Middle frontal gyrus (tissue), 1 donor: Measurements from ENCODE around the gene METTL16.
"Not testable (repeated sequence)": the region's sequence is repeated elsewhere in the genome, so short reads cannot be mapped to it uniquely, and the experiment has no call there.

ENCODE experiments used
- DNase-seq: peaks from one replicate; pipeline ENCODE4 v3.0.0-alpha.2; 2015; ENCODE audit warnings: low spot score; ENCODE audit errors: extremely low spot score

METTL16 gene

GRCh38 chr17:2503627-2504026 lies 8.1 kb downstream of the METTL16 start:
- no peak for DNase-seq

DNA sequence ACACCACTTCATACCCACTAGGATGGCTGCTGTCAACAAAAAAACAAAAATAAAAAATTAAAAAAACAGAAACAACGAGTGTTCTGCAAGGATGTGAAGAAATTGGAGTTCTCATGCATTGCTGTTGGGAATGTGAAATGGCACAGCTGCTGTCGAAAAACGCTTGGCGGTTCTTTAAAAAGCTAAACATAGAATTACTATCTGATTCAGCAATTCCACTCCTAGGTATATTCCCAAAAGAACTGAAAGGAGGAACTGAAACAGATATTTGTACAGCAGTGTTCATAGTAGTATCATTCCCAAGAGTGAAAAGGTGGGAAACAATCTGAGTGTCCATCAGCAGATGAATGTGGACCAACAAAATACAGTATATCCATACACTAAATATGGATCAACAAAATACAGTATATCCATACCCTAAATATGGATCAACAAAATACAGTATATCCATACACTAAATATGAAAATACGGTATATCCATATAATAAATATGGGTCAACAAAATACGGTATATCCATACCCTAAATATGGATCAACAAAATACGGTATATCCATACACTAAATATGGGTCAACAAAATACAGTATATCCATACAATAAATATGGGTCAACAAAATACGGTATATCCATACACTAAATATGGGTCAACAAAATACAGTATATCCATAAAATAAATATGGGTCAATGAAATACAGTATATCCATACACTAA lies 8.7 kb downstream of the METTL16 start:
- DNase-seq = no peak

- DNase-seq = no peak
Observed at GRCh38 chr17:2500446-2500845, 11.2 kb downstream of the METTL16 start.

DNA sequence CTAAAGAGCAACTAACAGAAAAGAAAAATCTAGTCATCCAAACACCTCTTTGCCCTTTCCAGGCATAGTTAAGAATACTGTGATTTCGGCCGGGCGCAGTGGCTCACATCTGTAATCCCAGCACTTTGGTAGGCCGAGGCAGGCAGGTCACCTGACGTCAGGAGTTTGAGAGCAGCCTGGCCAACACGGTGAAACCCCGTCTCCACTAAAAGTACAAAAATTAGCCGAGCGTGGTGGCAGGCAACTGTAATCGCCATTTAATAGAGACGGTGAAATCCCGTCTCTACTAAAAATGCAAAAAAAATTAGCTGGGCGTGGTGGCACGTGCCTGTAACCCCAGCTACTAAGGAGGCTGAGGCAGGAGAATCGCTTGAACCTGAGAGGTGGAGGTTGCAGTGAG lies 22.4 kb downstream of the METTL16 start:
- not testable (repeated sequence) for DNase-seq

GRCh38 chr17:2487306-2487705 lies 24.4 kb downstream of the METTL16 start:
- DNase-seq = no peak

GRCh38 chr17:2486709-2487108 lies 25.0 kb downstream of the METTL16 start:
- DNase-seq = not testable (repeated sequence)

GRCh38 chr17:2485970-2486369 lies 25.7 kb downstream of the METTL16 start:
- DNase-seq = no peak

DNA sequence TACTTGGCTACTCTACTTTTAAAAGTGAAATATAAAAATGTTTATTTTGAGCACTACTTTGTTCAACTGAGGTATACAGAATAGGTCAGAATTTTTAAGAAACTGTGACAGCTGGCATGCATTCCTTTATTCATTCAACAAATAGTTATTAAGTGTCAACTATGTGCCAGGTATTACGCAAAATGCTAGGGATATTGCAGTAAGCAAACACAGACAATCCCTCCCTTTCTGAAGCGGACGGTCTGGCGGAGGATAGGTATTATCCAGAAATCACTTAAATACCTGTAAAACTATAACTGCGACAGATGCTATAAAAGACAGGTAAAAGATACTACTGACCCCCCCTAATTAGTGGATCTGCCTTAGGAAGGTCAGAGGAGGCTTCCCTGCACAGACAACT lies 26.1 kb downstream of the METTL16 start:
- DNase-seq = no peak

DNA sequence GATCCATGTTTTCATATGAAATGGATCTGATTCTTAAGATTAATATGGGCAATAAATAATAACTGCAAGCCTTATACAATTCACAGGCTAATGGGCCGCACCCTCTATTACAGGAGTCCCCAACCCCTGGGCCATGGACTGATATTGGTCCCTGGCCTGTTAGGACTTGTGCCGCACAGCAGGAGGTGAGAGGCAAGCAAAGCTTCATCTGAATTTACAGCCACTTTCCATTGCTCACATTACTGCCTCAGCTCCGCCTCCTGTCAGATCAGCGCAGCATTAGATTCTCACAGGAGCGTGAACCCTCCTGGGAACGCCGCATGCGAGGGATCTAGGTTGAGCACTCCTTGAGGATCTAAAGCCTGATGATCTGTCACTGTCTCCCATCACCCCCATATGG lies 26.8 kb downstream of the METTL16 start:
- no peak for DNase-seq

DNA sequence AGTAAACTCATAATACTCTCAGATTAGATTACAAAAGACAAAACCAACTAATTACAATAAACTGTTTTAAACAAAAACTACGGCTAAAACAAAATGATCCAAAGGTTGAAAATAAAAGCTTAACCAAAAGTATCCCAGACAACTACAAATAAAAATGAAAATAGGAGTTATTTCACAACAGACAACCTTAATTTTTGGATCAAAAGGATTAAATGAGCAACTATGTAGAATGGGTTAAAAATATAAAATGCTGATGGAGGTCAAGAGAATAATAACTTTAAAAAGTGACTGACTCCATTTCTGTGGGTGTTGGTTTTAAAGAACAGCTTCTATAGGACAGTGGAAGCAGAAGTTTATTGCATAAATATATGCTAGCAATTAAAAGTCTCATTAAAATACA lies 28.6 kb downstream of the METTL16 start:
- no peak for DNase-seq

DNA sequence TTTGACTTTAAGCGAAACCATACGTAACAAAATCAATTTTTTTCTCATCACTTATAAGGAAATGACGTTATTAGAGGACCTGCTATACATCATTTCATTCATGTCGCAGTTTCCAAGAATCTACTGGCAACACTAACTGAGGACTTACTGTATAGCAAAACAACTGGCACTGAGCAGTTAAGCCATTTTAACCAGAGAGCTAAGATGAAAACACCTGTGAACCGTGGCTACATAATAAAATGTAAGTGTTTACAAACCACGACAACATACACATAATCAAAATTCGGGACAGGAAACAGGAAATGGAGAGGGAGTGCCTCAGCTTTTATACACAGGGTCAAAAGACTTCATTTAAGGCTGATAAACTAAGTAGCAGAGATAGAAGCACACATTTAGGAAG lies 29.5 kb downstream of the METTL16 start:
- DNase-seq = no peak

GRCh38 chr17:2481760-2482159 lies 29.9 kb downstream of the METTL16 start:
- DNase-seq = no peak

GRCh38 chr17:2478458-2478857 lies 33.2 kb downstream of the METTL16 start:
- DNase-seq = no peak

- no peak for DNase-seq
Observed at GRCh38 chr17:2475056-2475455, 36.6 kb downstream of the METTL16 start.

DNA sequence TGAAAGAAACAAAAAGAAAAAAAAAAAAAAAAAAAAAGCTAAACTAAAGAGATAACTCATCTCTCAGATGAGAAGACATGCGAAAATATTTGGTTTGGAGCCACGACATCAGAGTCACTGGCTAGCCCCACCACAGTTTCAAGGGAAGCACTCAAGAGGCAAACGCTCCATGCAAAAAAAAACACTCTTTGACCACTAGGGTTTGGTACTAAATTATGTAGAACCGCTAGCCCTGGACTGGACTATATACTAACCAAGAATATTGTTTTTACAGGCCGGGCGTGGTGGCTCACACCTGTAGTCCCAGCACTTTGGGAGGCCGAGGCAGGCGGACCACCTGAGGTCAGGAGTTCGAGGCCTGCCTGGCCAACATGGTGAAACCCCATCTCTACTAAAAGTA lies 37.3 kb downstream of the METTL16 start:
- DNase-seq = no peak

- DNase-seq = no peak
Observed at GRCh38 chr17:2468270-2468669, 43.4 kb downstream of the METTL16 start.

- no peak for DNase-seq
Observed at GRCh38 chr17:2466931-2467330, 44.8 kb downstream of the METTL16 start.

DNA sequence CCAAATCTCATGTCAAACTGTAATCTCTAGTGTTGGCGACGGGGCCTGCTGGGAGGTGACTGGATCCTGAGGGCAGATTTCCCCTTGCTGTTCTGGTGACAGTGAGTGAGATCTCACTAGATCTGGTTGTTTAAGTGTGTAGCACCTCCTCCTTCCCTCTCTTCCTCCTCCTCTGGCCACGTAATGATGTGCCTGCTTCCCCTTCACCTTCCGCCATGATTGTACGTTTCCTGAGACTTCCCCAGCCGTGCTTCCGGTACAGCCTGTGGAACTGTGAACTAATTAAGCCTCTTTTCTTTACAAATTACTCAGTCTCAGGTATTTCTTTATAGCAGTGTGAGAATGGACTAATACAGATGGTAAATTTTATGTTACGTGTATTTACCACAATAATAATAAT lies 49.2 kb downstream of the METTL16 start:
- no peak for DNase-seq

DNA sequence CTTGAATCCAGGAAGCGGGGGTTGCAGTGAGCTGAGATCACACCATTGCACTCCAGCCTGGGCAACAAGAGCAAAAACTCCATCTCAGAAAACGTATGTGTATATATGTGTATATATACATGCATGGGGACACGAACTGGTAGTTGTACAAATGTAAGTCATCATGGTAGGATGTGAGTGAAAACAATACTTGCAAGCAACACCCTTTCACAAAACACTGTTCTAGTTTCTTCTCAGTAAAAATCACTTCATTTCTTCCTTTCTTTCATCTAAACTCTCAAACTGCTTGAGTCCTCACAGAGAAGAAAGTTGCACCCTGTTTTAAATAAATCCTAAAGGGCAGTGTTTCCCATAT lies 51.8 kb downstream of the METTL16 start:
- DNase-seq = no peak

- no peak for DNase-seq
Observed at GRCh38 chr17:2457913-2458312, 53.8 kb downstream of the METTL16 start.

DNA sequence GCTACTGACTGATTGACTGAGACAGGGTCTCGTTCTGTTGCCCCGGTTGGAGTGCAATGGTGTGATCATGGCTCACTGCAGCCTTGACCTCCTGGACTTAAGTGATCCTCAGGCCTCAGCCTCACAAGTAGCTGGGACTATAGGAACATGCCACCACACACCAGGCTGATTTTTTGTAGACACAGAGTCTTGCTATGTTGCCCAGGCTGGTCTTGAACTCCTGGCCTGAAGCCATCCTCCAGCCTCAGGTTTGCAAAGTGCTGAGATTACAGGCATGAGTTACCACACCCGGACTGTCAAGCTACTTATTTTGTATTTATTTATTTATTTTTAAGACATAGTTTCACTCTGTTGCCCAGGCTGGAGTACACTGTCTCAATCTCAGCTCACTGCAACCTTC lies 55.2 kb downstream of the METTL16 start:
- no peak for DNase-seq

GRCh38 chr17:2455956-2456355 lies 55.7 kb downstream of the METTL16 start:
- DNase-seq = no peak

DNA sequence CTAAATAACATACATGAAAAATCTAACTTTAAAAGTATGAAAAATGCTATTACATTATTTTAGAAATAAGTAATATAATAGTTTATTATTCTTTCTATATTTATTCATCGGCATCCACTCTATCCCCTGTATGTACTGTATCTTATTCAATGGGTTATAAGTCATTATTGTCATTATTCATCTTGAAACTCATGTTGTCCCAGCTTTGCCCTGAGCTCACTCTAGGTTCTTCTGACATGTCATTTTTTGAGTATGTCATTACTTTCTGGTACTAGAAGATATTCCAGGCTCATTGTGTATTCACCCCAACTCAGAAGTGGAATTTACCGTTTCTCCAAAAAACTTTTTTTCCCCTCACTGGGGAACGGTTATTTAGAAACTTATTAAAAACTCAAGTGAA lies 57.8 kb downstream of the METTL16 start:
- DNase-seq = no peak

GRCh38 chr17:2453325-2453724 lies 58.4 kb downstream of the METTL16 start:
- DNase-seq = no peak
